ENCODE data around the gene FAM120B.

Gene FAM120B

GRCh38 chr6:170277893-170278742 is 28.4 kb upstream of the FAM120B start:
- FAIRE-seq = no peak
- no peak for DNase-seq (ENCODE audit: insufficient read length, low spot score)
- TF ChIP-seq POU2F2 (IDR thresholded peaks at IDR 0.05; ENCODE audit: low read depth, low read length) = no peak
- no peak for TF ChIP-seq POLR2A (IDR thresholded peaks at IDR 0.05; ENCODE audit: low read depth, low read length)
- no peak for TF ChIP-seq PAX5 (IDR thresholded peaks at IDR 0.05; ENCODE audit: insufficient read depth, low read length, severe bottlenecking)
- no peak for TF ChIP-seq POLR2AphosphoS5 (IDR thresholded peaks at IDR 0.05; ENCODE audit: low read depth, low read length)
- TF ChIP-seq TAF1 (IDR thresholded peaks at IDR 0.05; ENCODE audit: low read depth, low read length) = no peak

GRCh38 chr6:170278743-170279094 is 27.8 kb upstream of the FAM120B start:
- DNase-seq (ENCODE audit: insufficient read length, low spot score) (no peak), FAIRE-seq (no peak)
- TF ChIP-seq PAX5 (IDR thresholded peaks at IDR 0.05; ENCODE audit: insufficient read depth, low read length, severe bottlenecking) (no peak), TAF1 (IDR thresholded peaks at IDR 0.05; ENCODE audit: low read depth, low read length) (no peak), POLR2A (IDR thresholded peaks at IDR 0.05; ENCODE audit: low read depth, low read length) (no peak)

DNA sequence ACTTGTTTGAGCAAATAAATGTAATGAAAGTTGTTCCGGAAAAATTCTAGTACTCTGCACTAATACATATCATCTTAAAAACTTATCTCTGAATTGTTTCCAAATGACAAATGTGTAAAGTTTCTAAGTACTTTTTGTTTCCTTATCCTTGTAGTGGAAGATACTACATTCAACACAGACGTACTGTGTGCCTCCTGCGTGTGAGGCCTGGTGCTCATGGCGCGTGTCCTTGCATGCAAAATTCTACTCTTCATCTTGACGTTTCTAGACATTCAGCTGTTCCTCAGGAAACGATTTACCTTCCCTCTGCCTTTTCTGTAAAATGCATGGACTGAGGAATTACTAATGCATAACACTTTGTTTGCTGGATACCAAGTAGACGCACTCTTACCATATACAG is 27.1 kb upstream of the FAM120B start:
- TF ChIP-seq POLR2A (IDR thresholded peaks at IDR 0.05; ENCODE audit: low read depth, low read length) (no peak), POLR2AphosphoS5 (IDR thresholded peaks at IDR 0.05; ENCODE audit: low read depth, low read length) (no peak), POU2F2 (IDR thresholded peaks at IDR 0.05; ENCODE audit: low read depth, low read length) (no peak), PAX5 (IDR thresholded peaks at IDR 0.05; ENCODE audit: insufficient read depth, low read length, severe bottlenecking) (no peak), SPI1 (IDR thresholded peaks at IDR 0.05; ENCODE audit: low read depth, low read length) (no peak), TAF1 (IDR thresholded peaks at IDR 0.05; ENCODE audit: low read depth, low read length) (no peak)
- DNase-seq (ENCODE audit: insufficient read length, low spot score) (no peak), FAIRE-seq (no peak)

GRCh38 chr6:170279977-170280688 is 26.4 kb upstream of the FAM120B start:
- TF ChIP-seq TAF1 (IDR thresholded peaks at IDR 0.05; ENCODE audit: low read depth, low read length) = no peak
- TF ChIP-seq PAX5 (IDR thresholded peaks at IDR 0.05; ENCODE audit: insufficient read depth, low read length, severe bottlenecking) = no peak
- TF ChIP-seq SPI1 (IDR thresholded peaks at IDR 0.05; ENCODE audit: low read depth, low read length) = no peak
- TF ChIP-seq POLR2AphosphoS5 (IDR thresholded peaks at IDR 0.05; ENCODE audit: low read depth, low read length) = no peak
- no peak for TF ChIP-seq POU2F2 (IDR thresholded peaks at IDR 0.05; ENCODE audit: low read depth, low read length)
- TF ChIP-seq POLR2A (IDR thresholded peaks at IDR 0.05; ENCODE audit: low read depth, low read length) = no peak
- FAIRE-seq (peak; percentile 74), DNase-seq (ENCODE audit: insufficient read length, low spot score) (no peak)

DNA sequence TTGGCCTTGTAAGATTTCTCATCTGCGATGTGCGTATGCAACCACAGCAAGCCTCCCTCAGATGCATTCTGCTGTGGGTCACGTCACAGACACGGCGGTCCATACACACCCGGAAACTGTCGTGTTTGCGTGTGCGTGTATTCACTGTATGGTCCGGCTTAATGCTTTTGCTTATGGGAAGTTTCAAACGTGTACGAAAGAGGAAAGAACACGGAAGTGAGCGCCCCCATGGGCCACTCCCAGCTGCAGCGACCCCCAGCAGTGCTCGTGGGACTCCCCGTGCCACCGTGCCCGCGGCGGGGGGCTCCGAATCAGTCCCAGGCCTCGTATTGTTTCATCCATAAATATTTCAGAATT is 25.9 kb upstream of the FAM120B start:
- TF ChIP-seq TAF1 (IDR thresholded peaks at IDR 0.05; ENCODE audit: low read depth, low read length) = no peak
- no peak for TF ChIP-seq POLR2A (IDR thresholded peaks at IDR 0.05; ENCODE audit: low read depth, low read length)
- TF ChIP-seq PAX5 (IDR thresholded peaks at IDR 0.05; ENCODE audit: insufficient read depth, low read length, severe bottlenecking) = no peak
- no peak for TF ChIP-seq POU2F2 (IDR thresholded peaks at IDR 0.05; ENCODE audit: low read depth, low read length)
- no peak for TF ChIP-seq POLR2AphosphoS5 (IDR thresholded peaks at IDR 0.05; ENCODE audit: low read depth, low read length)
- DNase-seq (ENCODE audit: insufficient read length, low spot score) (no peak), FAIRE-seq (no peak)

DNA sequence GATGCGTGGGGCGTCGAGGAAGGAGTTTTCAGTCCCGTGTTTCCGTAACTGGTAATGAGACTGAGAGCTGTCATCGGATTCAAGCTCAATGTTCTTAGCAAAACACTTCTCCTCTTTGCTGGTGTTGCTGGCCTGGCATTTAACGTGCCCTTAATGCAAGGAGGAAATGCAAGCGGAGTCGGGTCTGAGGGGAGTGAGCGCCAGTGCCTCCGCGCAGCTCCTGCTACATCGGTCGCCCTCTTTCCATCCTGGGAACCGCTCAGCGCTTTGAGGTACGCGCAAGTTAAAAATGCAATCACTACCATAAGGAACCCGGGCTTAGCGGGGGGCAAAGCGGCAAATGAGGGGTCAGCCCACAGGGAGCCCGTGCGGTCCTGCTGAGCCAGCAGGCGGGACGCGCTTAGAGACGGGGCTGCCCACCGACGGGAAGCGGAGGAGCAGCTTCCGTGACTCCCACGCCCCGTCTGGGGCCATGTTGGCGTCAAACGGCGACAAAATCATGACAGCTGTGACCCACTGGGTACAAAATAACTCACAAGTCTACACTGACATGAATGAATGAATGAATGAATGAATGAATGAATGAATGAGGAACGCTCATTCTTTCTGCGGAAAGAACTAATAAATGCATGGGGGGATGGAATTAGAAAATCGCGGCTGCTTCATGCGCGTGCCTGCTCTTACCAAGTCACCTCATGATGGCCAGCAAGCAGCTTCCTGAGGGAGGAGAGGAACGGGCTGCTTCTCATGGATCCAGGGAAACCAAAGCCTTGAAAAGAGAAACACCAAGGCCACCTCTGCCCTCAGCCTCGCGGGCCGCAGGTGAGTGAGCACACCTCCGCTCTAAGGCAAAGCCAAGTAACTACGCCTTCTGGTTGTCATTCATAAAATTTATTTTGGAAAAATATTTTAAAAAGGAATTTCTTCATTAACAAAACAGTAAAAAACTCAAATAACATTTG is 24.9 kb upstream of the FAM120B start:
- no peak for FAIRE-seq
- DNase-seq (ENCODE audit: insufficient read length, low spot score) = no peak
- TF ChIP-seq POU2F2 (IDR thresholded peaks at IDR 0.05; ENCODE audit: low read depth, low read length) (no peak), POLR2AphosphoS5 (IDR thresholded peaks at IDR 0.05; ENCODE audit: low read depth, low read length) (no peak), PAX5 (IDR thresholded peaks at IDR 0.05; ENCODE audit: insufficient read depth, low read length, severe bottlenecking) (no peak), POLR2A (IDR thresholded peaks at IDR 0.05; ENCODE audit: low read depth, low read length) (no peak), TAF1 (IDR thresholded peaks at IDR 0.05; ENCODE audit: low read depth, low read length) (no peak), SPI1 (IDR thresholded peaks at IDR 0.05; ENCODE audit: low read depth, low read length) (no peak)

- DNase-seq (ENCODE audit: insufficient read length, low spot score) (no peak), FAIRE-seq (no peak)
- TF ChIP-seq TAF1 (IDR thresholded peaks at IDR 0.05; ENCODE audit: low read depth, low read length) = no peak
- TF ChIP-seq POU2F2 (IDR thresholded peaks at IDR 0.05; ENCODE audit: low read depth, low read length) = no peak
- no peak for TF ChIP-seq PAX5 (IDR thresholded peaks at IDR 0.05; ENCODE audit: insufficient read depth, low read length, severe bottlenecking)
- no peak for TF ChIP-seq POLR2A (IDR thresholded peaks at IDR 0.05; ENCODE audit: low read depth, low read length)
- TF ChIP-seq SPI1 (IDR thresholded peaks at IDR 0.05; ENCODE audit: low read depth, low read length) = no peak
- no peak for TF ChIP-seq POLR2AphosphoS5 (IDR thresholded peaks at IDR 0.05; ENCODE audit: low read depth, low read length)
These were observed 23.9 kb upstream of the FAM120B start for GRCh38 chr6:170282512-170283158.

DNA sequence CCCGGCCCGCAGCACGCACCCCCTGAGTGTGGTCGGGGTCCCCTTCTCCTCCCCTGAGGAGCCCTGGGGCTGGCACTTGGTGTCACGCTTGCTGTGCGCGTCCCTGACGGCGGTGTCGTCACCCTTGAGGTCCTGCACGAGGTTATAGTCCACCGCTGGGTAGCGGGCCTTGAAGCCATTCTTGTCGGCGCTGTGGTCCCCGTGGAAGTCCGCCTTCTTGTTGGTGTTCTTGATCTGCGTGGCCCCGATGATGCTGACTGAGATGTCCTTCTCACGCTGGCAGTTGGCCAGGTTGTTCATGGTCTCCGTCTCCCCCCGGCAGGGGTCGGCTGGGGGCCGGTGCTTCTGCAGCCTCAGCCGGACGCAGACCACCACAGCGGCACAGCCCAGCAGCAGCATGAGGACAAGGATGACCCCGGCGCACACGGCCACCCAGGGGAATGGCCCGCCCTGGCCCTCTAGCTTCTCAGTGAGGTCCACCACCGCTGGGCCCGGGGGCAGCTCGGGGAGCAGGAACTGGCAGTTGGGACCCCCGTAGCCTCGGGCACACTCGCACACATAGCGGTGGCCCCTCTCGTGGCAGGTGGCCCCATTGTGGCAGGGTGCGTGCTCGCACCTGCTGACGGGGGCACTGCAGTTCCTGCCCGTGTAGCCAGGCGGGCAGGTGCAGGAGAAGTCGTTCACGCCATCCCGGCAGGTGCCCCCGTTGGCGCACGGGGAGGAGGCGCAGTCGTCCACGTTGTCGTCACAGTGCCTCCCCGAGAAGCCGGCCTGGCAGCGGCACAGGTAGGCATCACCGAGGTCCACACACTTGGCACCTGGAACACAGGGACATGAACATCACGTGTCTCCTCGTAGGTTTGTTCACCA is 23.1 kb upstream of the FAM120B start:
- DNase-seq (ENCODE audit: insufficient read length, low spot score) (no peak), FAIRE-seq (no peak)
- TF ChIP-seq POLR2A (IDR thresholded peaks at IDR 0.05; ENCODE audit: low read depth, low read length) (no peak), POU2F2 (IDR thresholded peaks at IDR 0.05; ENCODE audit: low read depth, low read length) (no peak), TAF1 (IDR thresholded peaks at IDR 0.05; ENCODE audit: low read depth, low read length) (no peak), POLR2AphosphoS5 (IDR thresholded peaks at IDR 0.05; ENCODE audit: low read depth, low read length) (no peak), SPI1 (IDR thresholded peaks at IDR 0.05; ENCODE audit: low read depth, low read length) (no peak)
